ENCODE results near the gene GLT1D1. TPM values are rescaled to one million over a fixed set of nuclear protein-coding genes. Genes with fewer than 3 reads are reported as not detected.

Gene GLT1D1
- total RNA-seq, 2 donors from 2014 or later = 0.17 to 0.45 TPM

DNA sequence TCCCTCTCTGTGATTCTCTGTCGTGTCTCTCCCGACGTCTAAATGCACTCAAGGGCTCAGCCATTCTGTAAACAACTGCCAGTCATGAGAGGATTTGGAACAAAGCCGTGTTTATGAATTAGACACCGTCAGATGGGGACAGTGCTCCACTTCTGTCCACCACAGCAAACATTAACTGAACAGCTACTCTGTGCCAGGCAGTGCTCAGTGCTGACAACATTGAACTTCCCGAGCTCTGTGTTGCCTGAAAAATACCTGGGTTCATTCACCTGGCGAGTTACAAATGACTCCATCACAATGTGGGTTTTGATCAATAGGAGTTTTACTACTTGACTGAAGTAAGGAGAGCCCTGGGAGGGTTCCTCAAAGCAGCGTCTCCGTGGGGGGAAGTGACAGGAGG lies 139.3 kb downstream of the GLT1D1 start:
- TF ChIP-seq CTCF (IDR thresholded peaks at IDR 0.05) = no peak
- intact Hi-C loops (cut with DNase I) = no loop called here
- DNase-seq = no peak
- H3K9ac ChIP-seq (ENCODE audit: low read depth in 2 of 2, low read length in 2 of 2) = no peak overlapping the region
- no peaks in the 10 kb centered on the region for H3K36me3 ChIP-seq
- no peaks in the 10 kb centered on the region for H3K9me3 ChIP-seq
- H3K27ac ChIP-seq = no peak overlapping the region
- no peaks in the 10 kb centered on the region for H3K27me3 ChIP-seq
- no peak overlapping the region for H3K4me3 ChIP-seq
- H3K4me1 ChIP-seq = no peaks in the 10 kb centered on the region

- no peak for DNase-seq
- intact Hi-C loops (cut with DNase I) = no loop called here
Measured at GRCh38 chr12:128994856-128995255, 141.6 kb downstream of the GLT1D1 start.

DNA sequence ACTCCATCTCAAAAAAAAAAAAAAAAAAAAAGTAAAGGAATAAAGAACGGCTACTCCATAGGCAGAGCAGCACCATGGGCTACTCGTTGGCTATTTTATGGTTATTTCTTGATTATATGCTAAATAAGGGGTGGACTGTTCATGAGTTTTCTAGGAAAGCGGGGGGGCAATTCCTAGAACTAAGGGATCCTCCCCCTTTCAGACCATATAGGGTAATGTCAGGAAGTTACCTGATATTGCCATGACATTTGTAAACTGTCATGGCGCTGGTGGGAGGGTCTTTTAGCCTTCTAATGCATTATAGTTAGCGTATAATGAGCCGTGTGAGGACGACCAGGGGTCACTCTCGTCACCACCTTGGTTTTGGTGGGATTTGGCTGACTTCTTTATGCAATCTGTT lies 142.3 kb downstream of the GLT1D1 start:
- no peaks in the 10 kb centered on the region for H3K36me3 ChIP-seq
- H3K9ac ChIP-seq (ENCODE audit: low read depth in 2 of 2, low read length in 2 of 2) = no peak overlapping the region
- no peak overlapping the region for H3K27ac ChIP-seq
- no peaks in the 10 kb centered on the region for H3K27me3 ChIP-seq
- no peak for TF ChIP-seq CTCF (IDR thresholded peaks at IDR 0.05)
- H3K9me3 ChIP-seq = no peaks in the 10 kb centered on the region
- H3K4me3 ChIP-seq = no peak overlapping the region
- H3K4me1 ChIP-seq = no peaks in the 10 kb centered on the region
- no peak for DNase-seq
- intact Hi-C loops (cut with DNase I) = no loop called here

More at GRCh38 chr12:128994856-128995255, 141.6 kb downstream of the GLT1D1 start:
- Histone ChIP-seq H3K27ac (no peak overlapping the region), H3K36me3 (no peaks in the 10 kb centered on the region), H3K27me3 (no peaks in the 10 kb centered on the region), H3K4me1 (no peaks in the 10 kb centered on the region), H3K4me3 (no peak overlapping the region), H3K9ac (ENCODE audit: low read depth in 2 of 2, low read length in 2 of 2) (no peak overlapping the region), H3K9me3 (no peaks in the 10 kb centered on the region)
- no peak for TF ChIP-seq CTCF (IDR thresholded peaks at IDR 0.05)

DNA sequence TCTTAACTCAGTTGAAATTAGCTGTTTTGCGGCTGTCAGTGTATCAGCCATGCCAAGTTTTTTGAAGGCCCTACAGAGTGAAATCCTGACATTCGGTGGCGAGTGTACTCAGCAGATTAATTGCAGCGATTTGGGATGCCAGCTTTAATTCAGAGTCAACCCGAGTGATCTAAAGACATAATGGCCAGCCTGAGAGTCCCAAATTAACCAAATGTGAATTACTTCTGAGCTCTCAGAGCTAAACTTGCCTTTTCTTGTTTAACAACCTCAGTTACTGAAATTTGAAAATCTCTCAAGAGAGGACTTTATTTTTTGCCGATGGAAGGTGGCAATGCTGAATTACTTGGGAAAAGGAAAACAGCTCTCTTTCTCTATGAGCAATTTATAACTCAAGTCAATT lies 148.5 kb downstream of the GLT1D1 start:
- Histone ChIP-seq H3K36me3 (no peaks in the 10 kb centered on the region), H3K9me3 (no peaks in the 10 kb centered on the region), H3K27ac (no peak overlapping the region), H3K9ac (ENCODE audit: low read depth in 2 of 2, low read length in 2 of 2) (no peak overlapping the region), H3K4me1 (no peaks in the 10 kb centered on the region), H3K27me3 (no peaks in the 10 kb centered on the region), H3K4me3 (no peak overlapping the region)
- TF ChIP-seq CTCF (IDR thresholded peaks at IDR 0.05) = no peak
- DNase-seq = no peak
- intact Hi-C loops (cut with DNase I) = no loop called here

GRCh38 chr12:129002427-129002826 lies 149.1 kb downstream of the GLT1D1 start:
- Histone ChIP-seq H3K4me1 (no peaks in the 10 kb centered on the region), H3K9ac (ENCODE audit: low read depth in 2 of 2, low read length in 2 of 2) (no peak overlapping the region), H3K27ac (no peak overlapping the region), H3K9me3 (no peaks in the 10 kb centered on the region), H3K4me3 (no peak overlapping the region), H3K36me3 (no peaks in the 10 kb centered on the region), H3K27me3 (no peaks in the 10 kb centered on the region)
- intact Hi-C loops (cut with DNase I) = no loop called here
- no peak for TF ChIP-seq CTCF (IDR thresholded peaks at IDR 0.05)
- no peak for DNase-seq

DNA sequence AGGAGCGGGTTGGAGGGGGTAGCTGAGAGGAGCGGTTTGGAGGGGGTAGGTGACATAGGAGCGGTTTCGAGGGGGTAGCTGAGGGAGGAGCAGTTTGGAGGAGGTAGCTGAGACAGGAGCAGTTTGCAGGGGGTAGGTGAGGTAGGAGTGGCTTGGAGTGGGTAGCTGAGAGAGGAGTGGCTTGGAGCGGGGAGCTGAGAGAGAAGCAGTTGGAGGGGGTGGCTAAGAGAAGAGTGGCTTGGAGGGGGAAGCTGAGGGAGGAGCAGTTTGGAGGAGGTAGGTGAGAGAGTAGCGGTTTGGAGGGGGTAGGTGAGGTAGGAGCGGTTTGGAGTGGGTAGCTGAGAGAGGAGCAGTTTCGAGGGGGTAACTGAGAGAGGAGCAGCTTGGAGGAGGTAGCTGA lies 152.1 kb downstream of the GLT1D1 start:
- Histone ChIP-seq H3K9ac (ENCODE audit: low read depth in 2 of 2, low read length in 2 of 2) (no peak overlapping the region), H3K36me3 (no peaks in the 10 kb centered on the region), H3K27ac (no peak overlapping the region), H3K27me3 (no peaks in the 10 kb centered on the region), H3K4me3 (no peak overlapping the region), H3K4me1 (no peaks in the 10 kb centered on the region), H3K9me3 (no peaks in the 10 kb centered on the region)
- no peak for TF ChIP-seq CTCF (IDR thresholded peaks at IDR 0.05)
- intact Hi-C loops (cut with DNase I) = no loop called here
- no peak for DNase-seq

All from colonic mucosa (tissue), 4 donors.